COLO829 (cell line): ENCODE data around the gene PLIN5.
A peak's percentile ranks its signal among the peaks of the same experiment; 100 is the strongest.
"Not testable (repeated sequence)": the region's sequence is repeated elsewhere in the genome, so short reads cannot be mapped to it uniquely, and the experiment has no call there.

ENCODE experiments used
- DNase-seq: peaks from one replicate; pipeline ENCODE4 v3.0.0; 2012; ENCODE audit warnings: low spot score

Gene PLIN5

GRCh38 chr19:4543842-4544647, 9.0 kb upstream of the PLIN5 start:
- DNase-seq, result no peak

- no peak for DNase-seq
Measured at GRCh38 chr19:4542896-4543841, 8.1 kb upstream of the PLIN5 start.

GRCh38 chr19:4541806-4542145, 6.8 kb upstream of the PLIN5 start:
- DNase-seq, result not testable (repeated sequence)

GRCh38 chr19:4541114-4541805, 6.2 kb upstream of the PLIN5 start:
- DNase-seq, result no peak

GRCh38 chr19:4539693-4540581, 4.9 kb upstream of the PLIN5 start, which contains the start of gene LRG1:
Gene LRG1 (minus strand): TSS chr19:4540036. CDS start chr19:4540013, 23 bp downstream.
- no peak for DNase-seq

- no peak for DNase-seq
Measured at GRCh38 chr19:4539169-4539692, 4.2 kb upstream of the PLIN5 start.

GRCh38 chr19:4538601-4538954, 3.6 kb upstream of the PLIN5 start:
- no peak for DNase-seq

GRCh38 chr19:4537953-4538600, 3.1 kb upstream of the PLIN5 start:
- no peak for DNase-seq

GRCh38 chr19:4536798-4537197, 1.8 kb upstream of the PLIN5 start:
- no peak for DNase-seq

GRCh38 chr19:4533835-4534424, 1.1 kb downstream of the PLIN5 start:
- DNase-seq, result no peak

- no peak for DNase-seq
Measured at GRCh38 chr19:4533334-4533733, 1.7 kb downstream of the PLIN5 start.

- DNase-seq, result no peak
Measured at GRCh38 chr19:4531562-4532165, 3.4 kb downstream of the PLIN5 start.

- DNase-seq, result no peak
Measured at GRCh38 chr19:4529924-4530522, 5.0 kb downstream of the PLIN5 start.

GRCh38 chr19:4528843-4529242, 6.2 kb downstream of the PLIN5 start:
- no peak for DNase-seq

- not testable (repeated sequence) for DNase-seq
Measured at GRCh38 chr19:4527377-4527776, 7.6 kb downstream of the PLIN5 start.

GRCh38 chr19:4525563-4526002, 9.4 kb downstream of the PLIN5 start:
- DNase-seq, result no peak

- peak; percentile 33 for DNase-seq
Measured at GRCh38 chr19:4524808-4525562, 10.0 kb downstream of the PLIN5 start.

GRCh38 chr19:4523306-4524110, 11.5 kb downstream of the PLIN5 start:
- DNase-seq, result peak; percentile 65
